ENCODE results near the gene ABTB2. TPM values are rescaled to one million over a fixed set of nuclear protein-coding genes. Genes with fewer than 3 reads are reported as not detected.

ABTB2 gene
- total RNA-seq, 1 experiment from 2014 or later: 5.5 TPM

GRCh38 chr11:34226210-34226609, 131.6 kb downstream of the ABTB2 start:
- no peak overlapping the region for H3T11ph ChIP-seq (ENCODE audit: low read length)
- H3K27ac Mint-ChIP-seq: no peak overlapping the region
- no peak for TF ChIP-seq CTCF (conservative IDR thresholded peaks at IDR 0.05)

More at GRCh38 chr11:34226210-34226609, 131.6 kb downstream of the ABTB2 start:
- Histone ChIP-seq H4K5ac (ENCODE audit: insufficient read length, low read depth, low read length) (no peak overlapping the region), H4K8ac (replicated peaks; ENCODE audit: insufficient read length, low read depth, low read length) (no peak overlapping the region), H2AFZ (ENCODE audit: low read length) (no peak overlapping the region), H3K14ac (ENCODE audit: insufficient read depth, low read length) (no peak overlapping the region), H3K4me2 (ENCODE audit: insufficient read depth, insufficient read length, low read length) (no peak overlapping the region), H2BK15ac (ENCODE audit: low read depth, low read length) (no peak overlapping the region), H3K18ac (ENCODE audit: insufficient read length, low read depth, low read length) (no peak overlapping the region), H3K4ac (ENCODE audit: low read depth, low read length) (no peak overlapping the region), H3K23me2 (ENCODE audit: insufficient read length, low read depth, low read length, poor library complexity, severe bottlenecking) (no peaks in the 10 kb centered on the region), H3K23ac (ENCODE audit: insufficient read length, low read depth, low read length) (no peak overlapping the region), H3K56ac (ENCODE audit: insufficient read length, low read depth, low read length) (no peak overlapping the region), H2BK12ac (ENCODE audit: insufficient read length, low read depth, low read length) (no peak overlapping the region), H3K9me3 (ENCODE audit: control insufficient read depth, low read depth, low read length) (no peaks in the 10 kb centered on the region), H2BK120ac (ENCODE audit: low read depth, low read length, poor library complexity, severe bottlenecking) (no peak overlapping the region), H4K20me1 (ENCODE audit: control insufficient read depth, insufficient read depth, insufficient read length) (no peaks in the 10 kb centered on the region), H2BK20ac (ENCODE audit: low read depth, low read length, poor library complexity, severe bottlenecking) (no peak overlapping the region), H4K91ac (ENCODE audit: insufficient read length, low read depth, low read length) (no peak overlapping the region), H3K79me1 (ENCODE audit: insufficient read depth, low read depth, low read length, poor library complexity, severe bottlenecking) (no peaks in the 10 kb centered on the region), H3K27me3 (ENCODE audit: insufficient read depth, low read length) (no peaks in the 10 kb centered on the region), H2BK5ac (ENCODE audit: insufficient read length, low read length) (no peak overlapping the region), H3K27ac (ENCODE audit: insufficient read length, low read depth, low read length) (no peak overlapping the region), H3K79me2 (ENCODE audit: insufficient read depth, low read length) (no peaks in the 10 kb centered on the region), H3K4me1 (ENCODE audit: insufficient read depth, low read length) (no peaks in the 10 kb centered on the region; the same call in 1 of the 2 replicates), H3K9ac (ENCODE audit: extremely low read depth, insufficient read length, low read length) (no peak overlapping the region), H2AK5ac (ENCODE audit: insufficient read length, low read length) (no peak overlapping the region)
- no peak overlapping the region for H3K4me3 Mint-ChIP-seq
- no CpG with 5 or more reads among the region's 1 CpG for WGBS (ENCODE audit: extremely low coverage, insufficient read length, low lambda C conversion rate)
- H3K9me3 Mint-ChIP-seq: no peaks in the 10 kb centered on the region
- no peaks in the 10 kb centered on the region for H3K36me3 Mint-ChIP-seq (ENCODE audit: insufficient read depth in 1 of 3, low read depth in 3 of 3)
- H3K4me1 Mint-ChIP-seq: peaks cover 17 to 24% of the 10 kb centered on the region in 2 experiments
- no peak for DNase-seq
- H3K27me3 Mint-ChIP-seq (ENCODE audit: low read depth): no peaks in the 10 kb centered on the region
